Lower leg skin (tissue), 4 donors: ENCODE results near the gene CNTNAP5. TPM values are rescaled to one million over a fixed set of nuclear protein-coding genes. Genes with fewer than 3 reads are reported as not detected.

Experiments used
- DNase-seq, 2 donors: peaks; one replicate each; pipeline ENCODE4 v3.0.0-alpha.2; 2019; ENCODE audit warnings: low spot score in 2 of 2
- H3K4me3 ChIP-seq: fragments of 200-600 bp; sonication (generic); 2 replicates; pipeline ENCODE4 v1.5.1; 2017; ENCODE audit warnings: mild to moderate bottlenecking, low read depth; ENCODE audit not compliant: poor library complexity, severe bottlenecking
- POLR2A ChIP-seq, 2 donors: fragments of 450-650 bp; IDR thresholded peaks; one replicate each; pipeline ENCODE4 v1.6.1; 2016 to 2017; ENCODE audit warnings: antibody characterized with exemption in 2 of 2, mild to moderate bottlenecking in 1 of 2, moderate library complexity in 1 of 2
- WGBS, 2 donors: methylation state at CpG; one replicate each; pipeline ENCODE4 v1.1.5; 2018; 5-methylcytosine and 5-hydroxymethylcytosine counted together
- intact Hi-C: fragments of 100-400 bp; cut with DNase I; formaldehyde crosslinking; loops from one replicate; pipeline ENCODE4 v1.15.0; 2023; ENCODE audit warnings: low total_unique reads
- total RNA-seq, 4 donors: library from RNA; depleted of rRNA; stranded (reverse); fragments of >200 nt; gene quantifications; one replicate each; pipeline ENCODE4 v1.1.0, GENCODE V29; 2016
- TF ChIP-seq, protein P1 (sequence below), 3 donors: fragments of 450-650 bp; IDR thresholded peaks; one replicate each; pipeline ENCODE4 v1.5.1; 2016; ENCODE audit warnings: antibody characterized with exemption in 3 of 3, mild to moderate bottlenecking in 3 of 3, moderate library complexity in 2 of 3

The CNTNAP5 gene
- total RNA-seq, 4 donors from 2014 or later: not detected

DNA sequence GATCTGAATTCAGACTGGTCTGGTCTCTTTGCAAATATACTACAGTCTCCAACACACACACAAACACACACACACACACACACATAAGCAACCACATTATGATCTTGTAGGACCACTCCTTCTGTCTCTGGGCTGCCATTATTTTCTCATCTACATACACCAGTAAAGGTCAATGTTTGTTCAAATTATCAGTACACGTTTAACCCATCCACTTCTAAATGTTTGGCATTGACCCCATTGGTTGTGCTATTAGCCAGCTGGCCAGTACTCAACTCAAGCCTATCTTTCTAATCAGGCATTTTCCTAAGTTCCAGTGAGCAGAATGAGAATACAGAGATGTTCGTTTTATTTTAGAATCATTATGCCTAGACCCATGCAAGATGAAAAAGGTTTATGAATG lies 186.4 kb downstream of the CNTNAP5 start:
- DNase-seq: no peak
- TF ChIP-seq POLR2A (IDR thresholded peaks at IDR 0.05): no peak
- TF ChIP-seq, protein P1, sequence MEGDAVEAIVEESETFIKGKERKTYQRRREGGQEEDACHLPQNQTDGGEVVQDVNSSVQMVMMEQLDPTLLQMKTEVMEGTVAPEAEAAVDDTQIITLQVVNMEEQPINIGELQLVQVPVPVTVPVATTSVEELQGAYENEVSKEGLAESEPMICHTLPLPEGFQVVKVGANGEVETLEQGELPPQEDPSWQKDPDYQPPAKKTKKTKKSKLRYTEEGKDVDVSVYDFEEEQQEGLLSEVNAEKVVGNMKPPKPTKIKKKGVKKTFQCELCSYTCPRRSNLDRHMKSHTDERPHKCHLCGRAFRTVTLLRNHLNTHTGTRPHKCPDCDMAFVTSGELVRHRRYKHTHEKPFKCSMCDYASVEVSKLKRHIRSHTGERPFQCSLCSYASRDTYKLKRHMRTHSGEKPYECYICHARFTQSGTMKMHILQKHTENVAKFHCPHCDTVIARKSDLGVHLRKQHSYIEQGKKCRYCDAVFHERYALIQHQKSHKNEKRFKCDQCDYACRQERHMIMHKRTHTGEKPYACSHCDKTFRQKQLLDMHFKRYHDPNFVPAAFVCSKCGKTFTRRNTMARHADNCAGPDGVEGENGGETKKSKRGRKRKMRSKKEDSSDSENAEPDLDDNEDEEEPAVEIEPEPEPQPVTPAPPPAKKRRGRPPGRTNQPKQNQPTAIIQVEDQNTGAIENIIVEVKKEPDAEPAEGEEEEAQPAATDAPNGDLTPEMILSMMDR (IDR thresholded peaks at IDR 0.05): no peak
- intact Hi-C loops: no loop called here
- no peak overlapping the region for H3K4me3 ChIP-seq
- WGBS, 2 donors: 74 to 77% methylated on average over 2 of the region's 2 CpGs

DNA sequence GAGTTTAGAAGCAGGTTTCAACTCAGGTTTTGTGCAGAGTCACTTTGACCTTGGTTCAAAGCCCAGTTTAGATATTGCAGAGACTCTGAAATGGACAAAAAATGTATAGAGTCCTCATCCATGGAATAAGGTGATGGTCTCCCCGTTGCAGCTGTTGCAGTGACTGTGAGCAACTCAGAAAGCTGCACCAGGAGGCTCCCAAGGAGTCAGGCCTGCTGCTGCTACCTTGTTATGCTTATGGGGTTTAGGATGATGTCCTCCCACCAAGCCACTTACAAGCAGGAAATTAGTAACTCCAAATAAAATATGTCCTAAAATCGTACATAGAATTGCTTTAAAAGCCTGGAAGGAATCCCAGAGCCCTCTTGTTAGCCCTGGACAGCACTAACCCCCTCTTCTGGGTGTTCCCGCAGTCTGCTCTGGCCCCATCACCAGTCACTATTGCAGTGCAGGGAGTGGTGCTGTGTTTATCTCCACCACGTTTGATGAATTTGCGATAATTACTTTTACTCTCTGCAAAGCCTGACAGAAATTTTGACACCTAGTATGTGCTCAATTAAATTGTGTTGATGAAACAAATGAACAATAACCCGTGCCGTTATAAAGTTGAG lies 189.0 kb downstream of the CNTNAP5 start:
- WGBS, 2 donors: 72 to 80% methylated on average over 7 of the region's 7 CpGs
- intact Hi-C loops: no loop called here
- TF ChIP-seq, protein P1 (IDR thresholded peaks at IDR 0.05): no peak
- no peak for TF ChIP-seq POLR2A (IDR thresholded peaks at IDR 0.05)

GRCh38 chr2:124246170-124246569 lies 221.1 kb downstream of the CNTNAP5 start:
- WGBS, 2 donors: 75% methylated on average over 4 of the region's 4 CpGs
- intact Hi-C loops: no loop called here

More for the DNA sequence above, 189.0 kb downstream of the CNTNAP5 start:
- H3K4me3 ChIP-seq: no peak overlapping the region
- no peak for DNase-seq

GRCh38 chr2:124248386-124248785 lies 223.3 kb downstream of the CNTNAP5 start:
- DNase-seq: no peak
- intact Hi-C loops: no loop called here
- no peak for TF ChIP-seq POLR2A (IDR thresholded peaks at IDR 0.05)
- TF ChIP-seq, protein P1 (IDR thresholded peaks at IDR 0.05): no peak
- H3K4me3 ChIP-seq: no peak overlapping the region

More at GRCh38 chr2:124246170-124246569, 221.1 kb downstream of the CNTNAP5 start:
- no peak for TF ChIP-seq POLR2A (IDR thresholded peaks at IDR 0.05)
- TF ChIP-seq, protein P1 (IDR thresholded peaks at IDR 0.05): no peak
- no peak for DNase-seq
- no peak overlapping the region for H3K4me3 ChIP-seq

DNA sequence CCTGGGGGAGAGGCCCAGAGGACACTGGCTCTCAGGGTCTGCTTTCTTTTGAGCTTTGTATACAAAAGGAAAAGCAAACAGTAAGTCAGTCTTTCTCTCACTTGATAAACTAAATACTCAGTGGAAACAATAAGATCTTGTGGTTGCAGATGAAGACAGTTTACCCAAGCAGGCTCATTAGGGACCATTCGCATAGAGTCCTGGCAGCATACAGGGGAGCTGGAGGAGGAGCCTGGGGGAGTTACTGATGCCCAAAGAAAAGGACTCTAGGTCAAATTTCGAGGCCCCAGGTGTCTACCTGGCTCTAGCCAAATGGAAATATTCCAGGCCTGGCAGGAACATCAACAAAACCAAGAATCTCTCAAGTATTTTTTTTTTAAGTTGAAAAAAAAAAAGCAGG lies 225.3 kb downstream of the CNTNAP5 start:
- no peak overlapping the region for H3K4me3 ChIP-seq
- TF ChIP-seq, protein P1 (IDR thresholded peaks at IDR 0.05): no peak
- no peak for TF ChIP-seq POLR2A (IDR thresholded peaks at IDR 0.05)
- intact Hi-C loops: no loop called here
- WGBS, 2 donors: 48 to 52% methylated on average over 2 of the region's 2 CpGs
- DNase-seq: no peak

DNA sequence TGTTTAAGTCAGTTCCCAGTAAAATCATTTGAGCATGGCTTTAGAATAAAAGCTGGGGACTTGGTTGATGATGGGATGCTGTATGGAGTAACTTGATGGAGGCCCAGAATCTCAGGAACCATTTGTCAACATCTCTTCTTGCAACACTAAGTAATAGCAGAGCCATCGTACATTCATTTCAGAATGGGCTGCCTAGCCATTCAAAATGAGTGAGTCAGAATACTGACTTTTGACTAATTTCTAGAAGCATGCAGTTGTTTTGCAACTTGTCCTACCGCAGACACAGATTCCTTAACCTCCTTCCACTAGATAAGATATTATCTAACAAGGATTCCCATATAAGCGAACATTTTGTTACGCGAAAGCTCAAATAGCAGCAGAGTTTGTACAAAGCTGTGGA lies 229.5 kb downstream of the CNTNAP5 start:
- TF ChIP-seq, protein P1 (IDR thresholded peaks at IDR 0.05): no peak
- TF ChIP-seq POLR2A (IDR thresholded peaks at IDR 0.05): no peak
- H3K4me3 ChIP-seq: no peak overlapping the region
- DNase-seq: no peak
- WGBS, 2 donors: 86 to 94% methylated on average over 5 of the region's 5 CpGs
- intact Hi-C loops: no loop called here
